HG03442 (cell line): ENCODE data around the gene LIMS2.

ENCODE experiments used
- ATAC-seq: cut with Tn5 transposase; IDR thresholded peaks from one replicate; pipeline ENCODE4 v1.9.1; 2021; ENCODE audit warnings: mild to moderate bottlenecking, moderate library complexity; ENCODE audit not compliant: unreplicated experiment

LIMS2 gene

GRCh38 chr2:127701651-127702394, 26.5 kb upstream of the LIMS2 start:
- ATAC-seq = peak; percentile 41

GRCh38 chr2:127701193-127701650, 25.9 kb upstream of the LIMS2 start, which contains the start of gene SFT2D3:
TSS of gene SFT2D3 (plus strand) at chr2:127701497. CDS start at chr2:127701529, 32 bp downstream.
- ATAC-seq = peak; percentile 66

GRCh38 chr2:127700527-127701192, 25.3 kb upstream of the LIMS2 start:
- peak; percentile 57 for ATAC-seq

GRCh38 chr2:127698553-127699355, 23.4 kb upstream of the LIMS2 start:
- no peak for ATAC-seq

- ATAC-seq = no peak
Observed at GRCh38 chr2:127697482-127698180, 22.3 kb upstream of the LIMS2 start.

GRCh38 chr2:127695491-127696472, 20.5 kb upstream of the LIMS2 start:
- ATAC-seq = no peak

GRCh38 chr2:127694986-127695385, 19.7 kb upstream of the LIMS2 start:
- ATAC-seq = no peak

GRCh38 chr2:127690696-127691095, 15.4 kb upstream of the LIMS2 start:
- ATAC-seq = no peak

GRCh38 chr2:127688405-127688804, 13.1 kb upstream of the LIMS2 start:
- no peak for ATAC-seq

- ATAC-seq = no peak
Observed at GRCh38 chr2:127685410-127686080, 10.2 kb upstream of the LIMS2 start.

GRCh38 chr2:127683757-127684156, 8.4 kb upstream of the LIMS2 start:
- ATAC-seq = no peak

GRCh38 chr2:127683056-127683455, 7.7 kb upstream of the LIMS2 start:
- no peak for ATAC-seq

GRCh38 chr2:127681976-127682857, 6.9 kb upstream of the LIMS2 start:
- no peak for ATAC-seq

- no peak for ATAC-seq
Observed at GRCh38 chr2:127681288-127681804, 6.0 kb upstream of the LIMS2 start.

- no peak for ATAC-seq
Observed at GRCh38 chr2:127680706-127681287, 5.5 kb upstream of the LIMS2 start.

- ATAC-seq = no peak
Observed at GRCh38 chr2:127679680-127680361, 4.5 kb upstream of the LIMS2 start.

GRCh38 chr2:127678991-127679390, 3.7 kb upstream of the LIMS2 start:
- no peak for ATAC-seq
